ENCODE measurements around the gene RBBP7.
A peak's percentile ranks its signal among the peaks of the same experiment; 100 is the strongest.

Gene RBBP7

DNA sequence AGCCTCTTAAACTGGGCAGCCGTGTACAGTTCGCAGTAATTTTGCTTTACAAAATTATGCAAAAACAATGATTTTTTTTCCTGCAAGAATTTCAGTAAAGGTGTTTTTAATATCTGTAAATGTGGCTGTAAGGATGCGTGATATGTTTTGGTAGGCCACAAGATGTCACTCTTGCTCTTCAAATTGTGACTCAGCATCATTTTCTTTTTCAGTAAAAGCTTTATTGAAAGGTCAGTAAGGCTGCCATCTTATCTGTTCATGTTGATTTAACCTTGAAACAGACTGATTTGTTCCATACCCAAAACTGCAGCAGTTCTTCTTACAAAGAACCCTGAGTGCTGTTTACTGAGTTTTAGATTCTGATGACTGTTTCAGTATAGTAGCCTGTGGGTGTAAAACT is 44.0 kb downstream of the RBBP7 start:
- H3K4me3 ChIP-seq (ENCODE audit: low read length), result peak overlapping the region; percentile 33
- TF ChIP-seq, protein P1, sequence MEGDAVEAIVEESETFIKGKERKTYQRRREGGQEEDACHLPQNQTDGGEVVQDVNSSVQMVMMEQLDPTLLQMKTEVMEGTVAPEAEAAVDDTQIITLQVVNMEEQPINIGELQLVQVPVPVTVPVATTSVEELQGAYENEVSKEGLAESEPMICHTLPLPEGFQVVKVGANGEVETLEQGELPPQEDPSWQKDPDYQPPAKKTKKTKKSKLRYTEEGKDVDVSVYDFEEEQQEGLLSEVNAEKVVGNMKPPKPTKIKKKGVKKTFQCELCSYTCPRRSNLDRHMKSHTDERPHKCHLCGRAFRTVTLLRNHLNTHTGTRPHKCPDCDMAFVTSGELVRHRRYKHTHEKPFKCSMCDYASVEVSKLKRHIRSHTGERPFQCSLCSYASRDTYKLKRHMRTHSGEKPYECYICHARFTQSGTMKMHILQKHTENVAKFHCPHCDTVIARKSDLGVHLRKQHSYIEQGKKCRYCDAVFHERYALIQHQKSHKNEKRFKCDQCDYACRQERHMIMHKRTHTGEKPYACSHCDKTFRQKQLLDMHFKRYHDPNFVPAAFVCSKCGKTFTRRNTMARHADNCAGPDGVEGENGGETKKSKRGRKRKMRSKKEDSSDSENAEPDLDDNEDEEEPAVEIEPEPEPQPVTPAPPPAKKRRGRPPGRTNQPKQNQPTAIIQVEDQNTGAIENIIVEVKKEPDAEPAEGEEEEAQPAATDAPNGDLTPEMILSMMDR (conservative IDR thresholded peaks at IDR 0.05; ENCODE audit: low read length), result peak; percentile 54
- peak; percentile 58 for DNase-seq (ENCODE audit: low read depth)

DNA sequence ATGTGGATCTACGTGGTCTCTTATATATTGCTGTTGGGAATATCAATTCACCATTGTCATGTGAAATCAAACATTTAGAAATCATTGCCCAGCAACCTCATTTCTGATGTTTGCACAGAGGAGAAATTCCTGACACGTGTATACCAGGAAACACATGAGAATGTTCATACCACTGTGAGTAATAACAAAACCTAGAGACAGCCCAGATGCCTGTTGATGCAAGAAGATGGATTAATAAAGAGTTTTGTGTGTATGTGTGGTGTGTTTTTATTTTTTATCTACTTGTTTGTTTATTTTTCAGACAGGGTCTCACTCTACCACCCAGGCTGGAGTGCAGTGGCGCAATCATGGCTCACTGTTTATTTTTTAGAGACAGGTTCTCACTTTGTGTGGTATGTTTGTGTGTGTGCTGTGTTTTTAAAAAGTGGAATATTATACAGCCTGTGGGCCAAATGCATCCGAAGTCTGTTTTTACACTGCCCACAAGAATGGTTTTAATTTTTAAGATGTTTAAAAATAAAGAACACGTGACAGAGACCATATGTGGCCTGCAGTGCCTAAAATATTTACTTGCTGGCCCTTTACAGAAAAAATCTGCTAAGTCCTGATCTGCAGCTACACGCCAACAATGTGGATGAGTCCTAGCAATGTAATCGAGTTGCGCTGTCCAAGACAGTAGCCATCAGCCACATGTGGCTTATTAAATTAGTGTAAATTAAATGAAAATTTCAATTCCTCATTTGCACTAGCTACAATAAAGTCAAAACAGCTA is 44.7 kb downstream of the RBBP7 start:
- peak overlapping the region; percentile 33 for H3K4me3 ChIP-seq (ENCODE audit: low read length)
- TF ChIP-seq, protein P1 (conservative IDR thresholded peaks at IDR 0.05; ENCODE audit: low read length), result no peak
- peak; percentile 81 for DNase-seq (ENCODE audit: low read depth)

DNA sequence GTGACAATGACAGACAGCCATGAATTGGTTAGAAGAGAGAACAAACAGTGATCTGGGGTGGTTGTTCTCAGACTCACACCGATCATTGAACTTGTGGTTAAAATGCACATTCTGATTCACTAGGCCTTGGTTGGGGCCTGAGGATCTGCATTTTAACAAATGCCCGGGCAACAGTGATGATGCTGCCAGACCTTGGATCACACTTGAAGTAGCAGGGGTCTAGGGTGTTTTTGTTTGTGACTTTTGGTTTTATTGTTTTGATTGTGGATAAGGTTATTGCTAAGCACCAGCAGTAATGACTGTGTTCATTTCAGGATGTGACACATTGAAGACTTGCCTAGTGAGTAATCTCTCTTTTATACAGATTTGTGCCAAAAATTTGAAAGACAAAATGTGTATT is 47.4 kb downstream of the RBBP7 start:
- TF ChIP-seq, protein P1 (conservative IDR thresholded peaks at IDR 0.05; ENCODE audit: low read length), result no peak
- peak; percentile 80 for DNase-seq (ENCODE audit: low read depth)
- H3K4me3 ChIP-seq (ENCODE audit: low read length), result no peak overlapping the region

DNA sequence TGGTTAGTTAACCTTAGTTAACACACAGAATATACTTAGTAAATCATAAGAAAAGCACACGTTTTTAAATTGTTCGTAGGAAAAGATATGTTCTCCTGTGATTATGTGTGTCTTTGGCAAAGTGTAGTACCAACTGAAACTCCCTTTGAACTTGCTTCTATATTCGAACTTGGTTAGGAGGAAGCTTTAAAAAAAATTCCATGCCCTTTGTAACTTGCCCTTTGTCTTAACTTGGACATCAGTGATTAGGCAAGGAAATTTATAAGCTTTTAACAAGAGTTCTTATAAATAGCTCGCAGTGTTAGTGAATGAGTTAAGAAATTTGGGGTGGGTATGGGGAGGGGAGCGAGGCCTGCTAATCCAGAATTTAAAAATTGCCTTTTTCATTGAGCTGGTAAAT is 50.5 kb downstream of the RBBP7 start:
- no peak for DNase-seq (ENCODE audit: low read depth)
- no peak overlapping the region for H3K4me3 ChIP-seq (ENCODE audit: low read length)
- TF ChIP-seq, protein P1 (conservative IDR thresholded peaks at IDR 0.05; ENCODE audit: low read length), result no peak

DNA sequence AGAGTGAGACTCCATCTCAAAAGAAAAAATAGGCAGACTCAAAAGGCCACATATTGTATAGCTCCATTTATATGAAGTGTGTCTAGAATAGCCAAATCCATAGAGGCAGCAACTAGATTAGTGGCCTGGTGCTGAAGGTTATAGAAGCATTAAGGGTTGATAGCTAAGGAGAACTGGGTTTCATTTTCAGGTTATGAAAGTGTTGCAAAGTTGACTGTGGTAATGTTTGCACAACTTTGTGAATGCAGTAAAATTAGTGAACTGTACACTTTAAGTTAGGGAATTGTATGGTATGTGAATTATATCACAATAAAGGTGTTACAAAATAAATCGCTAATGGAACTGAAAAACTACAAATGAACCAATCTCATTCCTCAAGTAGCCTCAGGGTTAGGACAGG is 55.6 kb downstream of the RBBP7 start:
- TF ChIP-seq, protein P1 (conservative IDR thresholded peaks at IDR 0.05; ENCODE audit: low read length), result no peak
- H3K4me3 ChIP-seq (ENCODE audit: low read length), result no peak overlapping the region
- DNase-seq (ENCODE audit: low read depth), result no peak

DNA sequence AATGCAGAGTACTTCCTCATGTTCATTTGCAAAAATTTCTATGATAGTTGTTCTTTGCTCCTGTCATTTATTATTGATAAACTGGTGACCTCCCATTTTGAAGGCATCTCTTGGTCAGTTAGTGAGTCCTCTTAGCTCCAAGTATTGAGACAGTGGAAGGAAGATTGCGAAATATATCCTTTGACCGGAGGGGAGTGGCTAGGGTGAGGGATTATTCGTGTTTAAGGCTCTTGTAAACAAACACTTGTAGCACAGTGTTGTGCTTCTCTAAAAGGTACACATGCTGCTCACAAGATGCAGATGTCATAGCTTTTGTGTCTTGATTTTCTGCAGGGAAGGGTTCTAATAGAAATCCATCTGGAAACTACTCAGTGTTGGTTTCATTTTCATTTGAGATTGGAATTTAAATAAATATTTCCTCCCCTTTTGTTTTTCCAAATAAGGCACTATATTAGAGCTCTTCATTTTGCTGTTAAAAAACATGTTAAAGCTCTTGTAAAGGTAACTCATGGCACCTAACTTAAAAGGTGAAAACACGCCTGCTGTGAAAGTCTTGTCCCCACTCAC is 62.1 kb downstream of the RBBP7 start:
- H3K4me3 ChIP-seq (ENCODE audit: low read length), result peak overlapping the region; percentile 57

More for the DNA sequence above, 62.1 kb downstream of the RBBP7 start:
- TF ChIP-seq, protein P1 (conservative IDR thresholded peaks at IDR 0.05; ENCODE audit: low read length), result no peak
- peak; percentile 51 for DNase-seq (ENCODE audit: low read depth)

Data from AG10803 (cell line).